H1 (cell line): ENCODE measurements around the gene HMGCS2. TPM values are rescaled to one million over a fixed set of nuclear protein-coding genes. Genes with fewer than 3 reads are reported as not detected.

Source experiments
- CTCF ChIA-PET: fragments of 300-600 bp; sonication (Branson Sonifier 250); formaldehyde crosslinking; loops from one replicate; lab custom pipeline; 2021; ENCODE audit not compliant: partially characterized antibody; lab: Charles Lee
- POLR2A ChIA-PET: fragments of 300-600 bp; sonication (Branson Sonifier 250); formaldehyde crosslinking; loops from one replicate; lab custom pipeline; 2021; ENCODE audit warnings: inconsistent platforms; ENCODE audit not compliant: partially characterized antibody; lab: Charles Lee
- DNase-seq, 2 experiments: peaks; one replicate each; pipeline versions ENCODE4 v3.0.0 to v3.0.0-alpha.2; 2010 to 2022; ENCODE audit warnings: low spot score in 2 of 2, low read depth in 1 of 2, mixed read lengths in 1 of 2
- FAIRE-seq: peaks from 2 replicates; lab custom pipeline; 2011; peaks lifted over from hg19 to GRCh38; lab: Jason Lieb, UNC
- H2AFZ ChIP-seq: 2 replicates; pipeline ENCODE4 v1.8.1; 2012; ENCODE audit warnings: low read length, inconsistent platforms
- H2AK5ac ChIP-seq: 2 replicates; pipeline ENCODE4 v1.6.1; 2013; ENCODE audit warnings: low read depth, low read length
- H2BK120ac ChIP-seq: replicated peaks from 2 replicates; pipeline ENCODE3; 2013; ENCODE audit warnings: low read depth, low read length, inconsistent platforms
- H2BK12ac ChIP-seq: 2 replicates; pipeline ENCODE4 v1.6.1; 2013; ENCODE audit warnings: low read depth, low read length
- H2BK15ac ChIP-seq: 2 replicates; pipeline ENCODE4 v1.6.1; 2013; ENCODE audit warnings: low read length
- H2BK20ac ChIP-seq: 2 replicates; pipeline ENCODE4 v1.6.1; 2013; ENCODE audit warnings: low read length
- H2BK5ac ChIP-seq: 2 replicates; pipeline ENCODE4 v1.6.1; 2013; ENCODE audit warnings: low read depth, low read length
- H3K14ac ChIP-seq: 2 replicates; pipeline ENCODE4 v1.6.1; 2013; ENCODE audit warnings: inconsistent platforms; ENCODE audit not compliant: insufficient read length
- H3K18ac ChIP-seq: 2 replicates; pipeline ENCODE4 v1.6.1; 2013; ENCODE audit warnings: low read length; ENCODE audit errors: extremely low read depth
- H3K23ac ChIP-seq: 2 replicates; pipeline ENCODE4 v1.6.1; 2013; ENCODE audit warnings: inconsistent platforms; ENCODE audit not compliant: insufficient read length
- H3K23me2 ChIP-seq: 2 replicates; pipeline ENCODE4 v1.6.1; 2013; ENCODE audit warnings: low read depth, low read length
- H3K27ac ChIP-seq: 2 replicates; pipeline ENCODE4 v1.6.1; 2011; ENCODE audit warnings: low read depth, low read length, inconsistent platforms
- H3K27me3 ChIP-seq, 4 experiments: replicated peaks in 1 of 4; 1 replicate in 1 of 4; 2 replicates in 3 of 4; pipeline versions ENCODE4 v1.6.1 to v1.8.1; 2011 to 2013; ENCODE audit warnings: low read length in 3 of 4, mild to moderate bottlenecking in 3 of 4, inconsistent platforms in 2 of 4, mixed read lengths in 2 of 4, moderate library complexity in 1 of 4; ENCODE audit not compliant: control insufficient read depth in 3 of 4, insufficient read depth in 3 of 4; ENCODE audit errors: extremely low read depth in 1 of 4
- H3K36me3 ChIP-seq, 4 experiments: 2 replicates each; pipeline versions ENCODE4 v1.6.1 to v1.8.1; 2011 to 2013; ENCODE audit warnings: mild to moderate bottlenecking in 4 of 4, low read length in 3 of 4, moderate library complexity in 2 of 4, control low read depth in 1 of 4, inconsistent platforms in 1 of 4; ENCODE audit not compliant: insufficient read depth in 4 of 4, control insufficient read depth in 2 of 4
- H3K4ac ChIP-seq: replicated peaks from 2 replicates; pipeline ENCODE3; 2013; ENCODE audit warnings: low read length, low read depth, mixed read lengths, inconsistent platforms; ENCODE audit not compliant: insufficient read length
- H3K4me1 ChIP-seq, 4 experiments: replicated peaks in 1 of 4; 1 replicate in 1 of 4; 2 replicates in 3 of 4; pipeline versions ENCODE4 v1.6.1 to v1.8.1; 2011 to 2013; ENCODE audit warnings: low read length in 3 of 4, inconsistent platforms in 2 of 4, mixed read lengths in 1 of 4; ENCODE audit not compliant: insufficient read depth in 4 of 4, control insufficient read depth in 3 of 4
- H3K4me2 ChIP-seq, 2 experiments: 2 replicates each; pipeline versions ENCODE4 v1.6.1 to v1.8.1; 2011 to 2013; ENCODE audit warnings: low read depth in 2 of 2, low read length in 2 of 2, control low read depth in 1 of 2, inconsistent platforms in 1 of 2, mild to moderate bottlenecking in 1 of 2; ENCODE audit not compliant: insufficient read depth in 1 of 2
- H3K4me3 ChIP-seq, 4 experiments: fragments of 200-600, 300-600 bp in 1 of 4; sonication (generic), shearing (Covaris generic), sonication (Bioruptor Twin) in 1 of 4; 2 replicates each; pipeline versions ENCODE4 v1.5.1 to v1.8.1; 2011 to 2016; ENCODE audit warnings: low read length in 4 of 4, low read depth in 3 of 4, control low read depth in 2 of 4, inconsistent platforms in 2 of 4, mild to moderate bottlenecking in 2 of 4, mixed read lengths in 1 of 4, moderate library complexity in 1 of 4; ENCODE audit not compliant: insufficient read depth in 2 of 4; ENCODE audit errors: extremely low read depth in 1 of 4
- H3K56ac ChIP-seq: replicated peaks from 2 replicates; pipeline ENCODE3; 2013; ENCODE audit warnings: low read depth, mild to moderate bottlenecking, mixed read lengths, low read length, inconsistent platforms; ENCODE audit not compliant: insufficient read length
- H3K79me1 ChIP-seq: 2 replicates; pipeline ENCODE4 v1.6.1; 2013; ENCODE audit warnings: low read depth, low read length, control low read depth
- H3K79me2 ChIP-seq, 2 experiments: 2 replicates each; pipeline versions ENCODE4 v1.6.1 to v1.8.1; 2012 to 2013; ENCODE audit warnings: low read length in 2 of 2, mild to moderate bottlenecking in 2 of 2, inconsistent platforms in 1 of 2; ENCODE audit not compliant: insufficient read depth in 2 of 2, control insufficient read depth in 1 of 2
- H3K9ac ChIP-seq, 4 experiments: replicated peaks in 1 of 4; 1 replicate in 1 of 4; 2 replicates in 3 of 4; pipeline versions ENCODE4 v1.6.1 to v1.8.1; 2011 to 2013; ENCODE audit warnings: low read depth in 3 of 4, low read length in 3 of 4, control low read depth in 2 of 4, mild to moderate bottlenecking in 2 of 4, moderate library complexity in 2 of 4, inconsistent platforms in 1 of 4; ENCODE audit errors: extremely low read depth in 1 of 4
- H3K9me3 ChIP-seq, 2 experiments: 2 replicates each; pipeline versions ENCODE4 v1.6.1 to v1.8.1; 2012 to 2013; ENCODE audit warnings: mild to moderate bottlenecking in 2 of 2, moderate library complexity in 2 of 2, control low read depth in 1 of 2, inconsistent platforms in 1 of 2, low read depth in 1 of 2, low read length in 1 of 2, mixed read lengths in 1 of 2; ENCODE audit not compliant: insufficient read depth in 2 of 2
- H4K20me1 ChIP-seq, 2 experiments: replicated peaks in 1 of 2; 2 replicates each; pipeline versions ENCODE3 to v1.8.1; 2011 to 2013; ENCODE audit warnings: inconsistent platforms in 2 of 2, low read length in 2 of 2, mild to moderate bottlenecking in 1 of 2; ENCODE audit not compliant: insufficient read depth in 2 of 2, control insufficient read depth in 1 of 2
- H4K5ac ChIP-seq: 2 replicates; pipeline ENCODE4 v1.6.1; 2013; ENCODE audit warnings: low read length, low read depth, mixed read lengths, inconsistent platforms; ENCODE audit not compliant: insufficient read length
- H4K8ac ChIP-seq: 2 replicates; pipeline ENCODE4 v1.8.0; 2013; ENCODE audit warnings: mild to moderate bottlenecking, moderate library complexity, low read length, inconsistent platforms; ENCODE audit not compliant: insufficient read depth; ENCODE audit errors: extremely low read depth
- H4K91ac ChIP-seq: replicated peaks from 2 replicates; pipeline ENCODE3; 2013; ENCODE audit warnings: low read length, mixed read lengths, inconsistent platforms; ENCODE audit not compliant: insufficient read length
- CTCF ChIP-seq, 3 experiments: IDR thresholded peaks; 1 replicate in 2 of 3; 2 replicates in 1 of 3; pipeline versions ENCODE4 v1.5.1 to v1.6.1; 2011; ENCODE audit warnings: low read length in 3 of 3, mild to moderate bottlenecking in 3 of 3, inconsistent platforms in 2 of 3, low read depth in 1 of 3, moderate library complexity in 1 of 3; ENCODE audit not compliant: insufficient read depth in 1 of 3; ENCODE audit errors: control extremely low read depth in 1 of 3
- RAD21 ChIP-seq, 2 experiments: IDR thresholded peaks in 1 of 2; conservative IDR thresholded peaks in 1 of 2; 2 replicates each; pipeline ENCODE4 v1.6.1; 2011; ENCODE audit warnings: low read depth in 2 of 2, low read length in 2 of 2, improper control_type of control experiment in 1 of 2, inconsistent platforms in 1 of 2, mild to moderate bottlenecking in 1 of 2, moderate library complexity in 1 of 2
- WGBS, 2 experiments: shearing (Covaris generic) in 1 of 2; methylation state at CpG; one replicate each; pipeline versions ENCODE4 v1.1.6 to v1.1.7; 2013 to 2015; ENCODE audit warnings: low lambda C conversion rate in 2 of 2, mixed read lengths in 2 of 2, inconsistent platforms in 1 of 2, low coverage in 1 of 2, missing lambda C conversion rate in 1 of 2; ENCODE audit not compliant: insufficient replicate concordance in 2 of 2, insufficient coverage in 1 of 2, insufficient read length in 1 of 2; ENCODE audit errors: extremely low coverage in 1 of 2, missing lambda C conversion rate in 1 of 2; 5-methylcytosine and 5-hydroxymethylcytosine counted together
- polyA plus RNA-seq, 7 experiments: library from polyadenylated mRNA; depleted of rRNA in 3 of 7; stranded (reverse) in 5 of 7; unstranded in 2 of 7; fragments of >200 nt in 5 of 7; fragments of 200-250 nt in 2 of 7; gene quantifications; 1 replicate in 5 of 7; 2 replicates in 1 of 7; 4 replicates in 1 of 7; pipeline versions ENCODE4 v1.2.1 to v1.2.3, GENCODE V29; 2011 to 2013; ENCODE audit warnings: missing spikeins in 2 of 7, mixed read lengths in 2 of 7
- total RNA-seq: library from RNA; stranded (reverse); fragmentation: NEBNext Ultra II Directional; extraction: Animal tissue kit (Norgen Biotek cat#: 25700); gene quantifications from 2 replicates; pipeline ENCODE4 v1.2.1, GENCODE V29; 2021

The HMGCS2 gene
- total and polyA plus RNA-seq, 2 of the 8 experiments (the other 6 are each of a cell fraction or from before 2014, with no cell fraction given) = not detected

- DNase-seq (no peak), FAIRE-seq (no peak)
- Histone ChIP-seq H2BK120ac (no peak overlapping the region), H3K27me3 (no peaks in the 10 kb centered on the region), H3K23me2 (no peaks in the 10 kb centered on the region; the same call in 1 of the 2 replicates), H3K18ac (no peak overlapping the region), H4K91ac (no peak overlapping the region), H3K23ac (no peak overlapping the region), H3K4me2 (no peak overlapping the region), H3K9ac (no peak overlapping the region), H2BK12ac (no peak overlapping the region), H4K8ac (no peak overlapping the region), H3K56ac (no peak overlapping the region), H4K20me1 (no peaks in the 10 kb centered on the region), H3K79me2 (no peaks in the 10 kb centered on the region), H2AFZ (no peak overlapping the region), H2BK5ac (no peak overlapping the region), H2BK20ac (no peak overlapping the region), H3K4ac (no peak overlapping the region), H3K14ac (no peak overlapping the region), H3K4me3 (no peak overlapping the region), H3K4me1 (peaks cover 0 to 5% (median 1%) of the 10 kb centered on the region in 4 experiments; a peak in 1 of 7 replicates), H2AK5ac (no peak overlapping the region), H2BK15ac (no peak overlapping the region), H3K36me3 (no peaks in the 10 kb centered on the region), H3K27ac (no peak overlapping the region), H3K9me3 (no peaks in the 10 kb centered on the region), H3K79me1 (no peaks in the 10 kb centered on the region), H4K5ac (no peak overlapping the region)
- POLR2A ChIA-PET = interaction anchor here (1.7 kb wide), 1 partner anchor 26 kb away, joined by 7 read pairs; no protein-coding TSS in a partner anchor
- WGBS, 2 experiments = 92% methylated on average over 2 of the region's 2 CpGs; no CpG with 5 or more reads in 1 of the 2 experiments
- CTCF ChIA-PET = interaction anchor here (0.9 to 5.3 kb wide), 7 partner anchors 12 to 156 kb away, joined by 3 to 46 read pairs (median 5); no protein-coding TSS in a partner anchor
- TF ChIP-seq CTCF (IDR thresholded peaks at IDR 0.05; ENCODE audit: control extremely low read depth in 1 of 3, insufficient read depth in 1 of 3, low read depth in 1 of 3, low read length in 3 of 3) (no peak), RAD21 (IDR thresholded peaks at IDR 0.05 in 1 of 2, conservative IDR thresholded peaks at IDR 0.05 in 1 of 2; ENCODE audit: low read depth in 2 of 2, low read length in 2 of 2) (no peak)
Measured at GRCh38 chr1:119772298-119772697, 3.6 kb upstream of the HMGCS2 start.
